ENCODE data around the gene RDH12. TPM values are rescaled to one million over a fixed set of nuclear protein-coding genes. Genes with fewer than 3 reads are reported as not detected.

Gene RDH12
- total RNA-seq, 4 donors from 2014 or later: 0.13 TPM; not detected in 3

DNA sequence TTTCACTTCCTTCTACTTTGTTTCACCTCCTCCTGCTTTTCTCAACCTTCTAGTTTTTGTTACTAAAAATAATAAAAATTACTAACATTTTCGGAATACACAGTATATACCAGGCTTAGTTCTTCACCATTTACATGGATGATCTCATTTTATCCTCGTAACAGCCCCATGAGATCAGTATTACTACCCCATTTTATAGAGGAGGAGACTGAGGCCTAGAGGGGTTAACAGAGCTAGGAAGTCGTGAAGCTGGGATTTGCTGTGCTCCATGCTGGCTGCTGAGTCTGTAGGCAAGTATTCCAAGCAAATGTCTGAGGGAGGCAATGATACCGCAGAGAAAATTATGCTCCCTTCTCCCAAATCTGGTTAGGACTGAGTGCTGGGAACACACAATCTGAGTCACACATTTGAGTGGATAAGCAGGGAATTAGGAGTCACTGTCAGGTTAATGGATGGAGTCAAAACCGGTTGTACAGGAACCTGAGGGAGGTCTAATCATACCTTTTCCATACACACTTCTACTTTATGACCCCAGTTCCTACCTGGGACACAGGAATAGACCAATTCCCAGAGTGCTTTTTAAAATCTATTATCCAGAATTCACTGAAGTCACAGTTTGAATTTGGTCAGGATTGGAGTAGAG, 63.6 kb downstream of the RDH12 start:
- DNase-seq (no peak), ATAC-seq (no peak)
- Histone ChIP-seq H3K9me3 (no peaks in the 10 kb centered on the region), H3K4me1 (no peaks in the 10 kb centered on the region), H3K27ac (no peak overlapping the region), H3K27me3 (no peaks in the 10 kb centered on the region), H3K36me3 (peaks cover 0 to 94% of the 10 kb centered on the region in 2 donors), H3K4me3 (no peak overlapping the region)
- in situ Hi-C loops (cut with MboI; ENCODE audit: low sequenced_read_pairs in 4 of 4) (no loop called here), intact Hi-C loops (cut with DNase I; ENCODE audit: low total_unique reads) (no loop called here)
- no peak for TF ChIP-seq POLR2A (IDR thresholded peaks at IDR 0.05)
- TF ChIP-seq, protein P1, sequence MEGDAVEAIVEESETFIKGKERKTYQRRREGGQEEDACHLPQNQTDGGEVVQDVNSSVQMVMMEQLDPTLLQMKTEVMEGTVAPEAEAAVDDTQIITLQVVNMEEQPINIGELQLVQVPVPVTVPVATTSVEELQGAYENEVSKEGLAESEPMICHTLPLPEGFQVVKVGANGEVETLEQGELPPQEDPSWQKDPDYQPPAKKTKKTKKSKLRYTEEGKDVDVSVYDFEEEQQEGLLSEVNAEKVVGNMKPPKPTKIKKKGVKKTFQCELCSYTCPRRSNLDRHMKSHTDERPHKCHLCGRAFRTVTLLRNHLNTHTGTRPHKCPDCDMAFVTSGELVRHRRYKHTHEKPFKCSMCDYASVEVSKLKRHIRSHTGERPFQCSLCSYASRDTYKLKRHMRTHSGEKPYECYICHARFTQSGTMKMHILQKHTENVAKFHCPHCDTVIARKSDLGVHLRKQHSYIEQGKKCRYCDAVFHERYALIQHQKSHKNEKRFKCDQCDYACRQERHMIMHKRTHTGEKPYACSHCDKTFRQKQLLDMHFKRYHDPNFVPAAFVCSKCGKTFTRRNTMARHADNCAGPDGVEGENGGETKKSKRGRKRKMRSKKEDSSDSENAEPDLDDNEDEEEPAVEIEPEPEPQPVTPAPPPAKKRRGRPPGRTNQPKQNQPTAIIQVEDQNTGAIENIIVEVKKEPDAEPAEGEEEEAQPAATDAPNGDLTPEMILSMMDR (IDR thresholded peaks at IDR 0.05 in 4 of 5, conservative IDR thresholded peaks at IDR 0.05 in 1 of 5): no peak

DNA sequence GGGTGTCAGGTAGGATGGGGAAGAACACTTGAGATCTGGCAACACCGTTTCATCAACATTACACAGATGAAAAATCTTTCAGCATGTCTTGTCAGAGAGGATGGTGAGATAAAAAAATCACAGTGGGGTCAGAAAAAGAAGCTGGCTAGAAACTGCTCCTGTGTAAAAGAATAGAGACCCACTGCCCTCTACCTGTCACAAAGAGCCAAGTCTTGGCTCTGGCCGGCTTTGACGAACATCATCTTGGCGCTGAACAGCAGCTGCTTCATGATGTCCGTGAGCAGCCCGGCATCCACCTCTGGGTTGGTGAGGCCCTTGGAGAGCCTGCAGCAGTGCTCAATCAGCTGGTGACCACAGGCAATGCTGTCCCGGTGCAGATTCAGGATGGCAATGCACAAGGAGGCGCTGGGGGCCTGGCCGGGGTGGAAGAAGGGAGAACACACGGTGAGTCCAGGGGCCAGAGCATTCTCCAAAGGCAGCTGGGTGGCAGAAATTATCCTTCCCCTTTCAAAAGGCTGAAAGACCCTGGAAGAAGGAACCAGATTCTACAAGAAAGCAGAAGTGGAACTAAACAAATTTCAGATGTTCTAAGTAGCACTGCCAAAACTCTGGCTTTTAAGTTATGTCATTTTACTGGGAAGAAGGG, 64.5 kb downstream of the RDH12 start:
- no peak for DNase-seq
- Histone ChIP-seq H3K4me1 (no peaks in the 10 kb centered on the region), H3K27me3 (no peaks in the 10 kb centered on the region), H3K9me3 (no peaks in the 10 kb centered on the region), H3K36me3 (peaks cover 0 to 94% of the 10 kb centered on the region in 2 donors), H3K27ac (no peak overlapping the region), H3K4me3 (no peak overlapping the region)
- TF ChIP-seq, protein P1 (IDR thresholded peaks at IDR 0.05 in 4 of 5, conservative IDR thresholded peaks at IDR 0.05 in 1 of 5): no peak
- no peak for TF ChIP-seq POLR2A (IDR thresholded peaks at IDR 0.05)
- no peak for ATAC-seq
- in situ Hi-C loops (cut with MboI; ENCODE audit: low sequenced_read_pairs in 4 of 4) (no loop called here), intact Hi-C loops (cut with DNase I; ENCODE audit: low total_unique reads) (no loop called here)

DNA sequence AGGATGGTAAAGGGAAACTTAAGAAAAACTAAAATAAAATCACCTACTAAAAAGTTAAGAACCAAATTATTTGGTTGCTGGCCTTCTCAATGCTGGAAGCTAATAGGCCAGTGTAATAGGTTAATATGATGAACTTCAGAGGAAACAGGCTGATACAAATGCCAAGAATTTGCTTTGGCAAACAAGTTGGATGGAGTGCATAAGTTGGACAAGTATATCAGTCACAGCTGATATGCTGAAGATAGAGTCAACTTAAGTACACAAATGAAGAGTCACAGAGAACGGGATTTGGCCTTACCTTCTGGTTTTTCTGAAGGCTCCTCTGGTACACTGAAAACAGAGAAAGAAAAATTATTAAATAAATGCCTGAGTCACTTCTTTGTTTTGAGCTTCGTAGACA, 66.5 kb downstream of the RDH12 start:
- Histone ChIP-seq H3K9me3 (no peaks in the 10 kb centered on the region), H3K27me3 (no peaks in the 10 kb centered on the region), H3K27ac (no peak overlapping the region), H3K36me3 (peaks cover 0 to 94% of the 10 kb centered on the region in 2 donors), H3K4me3 (no peak overlapping the region), H3K4me1 (no peaks in the 10 kb centered on the region)
- intact Hi-C loops (cut with DNase I; ENCODE audit: low total_unique reads) (no loop called here), in situ Hi-C loops (cut with MboI; ENCODE audit: low sequenced_read_pairs in 4 of 4) (no loop called here)
- TF ChIP-seq, protein P1 (IDR thresholded peaks at IDR 0.05 in 4 of 5, conservative IDR thresholded peaks at IDR 0.05 in 1 of 5): no peak
- no peak for TF ChIP-seq POLR2A (IDR thresholded peaks at IDR 0.05)
- DNase-seq (no peak), ATAC-seq (no peak)

DNA sequence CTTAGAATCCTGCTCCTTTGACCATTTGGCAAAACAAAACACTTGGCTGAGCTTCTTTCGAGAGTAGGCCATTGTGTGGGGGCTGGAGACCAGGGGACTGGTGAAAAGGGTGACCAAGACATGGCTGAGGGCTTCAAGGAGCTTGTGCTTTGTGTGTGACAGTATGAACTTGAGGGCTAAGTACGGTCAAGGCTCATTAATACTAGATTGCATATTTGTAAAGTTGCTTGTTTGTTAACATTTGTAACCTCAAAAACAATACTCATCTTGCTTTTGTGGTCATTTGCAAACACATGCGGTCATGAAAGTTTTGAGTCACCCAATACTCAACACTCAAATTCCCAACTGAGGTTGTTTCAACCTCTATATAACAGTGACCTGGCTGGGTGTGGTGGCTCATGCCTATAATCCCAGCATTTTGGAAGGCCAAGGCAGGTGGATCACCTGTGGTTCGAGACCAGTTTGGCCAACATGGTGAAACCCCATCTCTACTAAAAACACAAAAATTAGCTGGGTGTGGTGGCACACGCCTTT, 72.2 kb downstream of the RDH12 start:
- H3K36me3 ChIP-seq: peaks cover 6 to 87% of the 10 kb centered on the region in 2 donors
- TF ChIP-seq, protein P1 (IDR thresholded peaks at IDR 0.05 in 4 of 5, conservative IDR thresholded peaks at IDR 0.05 in 1 of 5): no peak
- TF ChIP-seq POLR2A (IDR thresholded peaks at IDR 0.05): no peak
- ATAC-seq: no peak
- no peaks in the 10 kb centered on the region for H3K27me3 ChIP-seq
- no peaks in the 10 kb centered on the region for H3K9me3 ChIP-seq
- intact Hi-C loops (cut with DNase I; ENCODE audit: low total_unique reads) (no loop called here), in situ Hi-C loops (cut with MboI; ENCODE audit: low sequenced_read_pairs in 4 of 4) (no loop called here)
- H3K4me3 ChIP-seq: no peak overlapping the region
- H3K27ac ChIP-seq: no peak overlapping the region
- no peak for DNase-seq
- peaks cover 0 to 20% of the 10 kb centered on the region in 2 donors for H3K4me1 ChIP-seq

Measured in gastrocnemius medialis (tissue), 4 donors.